HCT116 (cell line): ENCODE results near the gene ARHGEF12. TPM values are rescaled to one million over a fixed set of nuclear protein-coding genes. Genes with fewer than 3 reads are reported as not detected.

Experiments
- ATAC-seq: fragments of 200-7000 bp; cut with Tn5 transposase; 2 replicates; pipeline ENCODE4 v1.9.1; 2020; ENCODE audit warnings: mild to moderate bottlenecking, moderate library complexity
- BruUV-seq: library from RNA; stranded (reverse); fragments of 400-500 nt; replicated peaks from 2 replicates; lab custom pipeline; 2021; lab: Mats Ljungman, UMichigan
- CTCF ChIA-PET: fragments of 300-600 bp; sonication (Branson Sonifier 250); formaldehyde crosslinking; loops from one replicate; lab custom pipeline; 2021; ENCODE audit warnings: antibody characterized with exemption; lab: Charles Lee
- POLR2A ChIA-PET: fragments of 300-600, 350-600 bp; sonication (Branson Sonifier 250); formaldehyde crosslinking; loops from one replicate; lab custom pipeline; 2021; ENCODE audit warnings: antibody characterized with exemption; lab: Charles Lee
- RAD21 ChIA-PET, 2 experiments: fragments of 300-600 bp; sonication (Branson Sonifier 250); formaldehyde crosslinking; loops; one replicate each; lab custom pipeline; 2023; ENCODE audit warnings: low total read pairs in 2 of 2; ENCODE audit not compliant: uncharacterized antibody in 2 of 2, unreplicated experiment in 2 of 2, low non-redundant PET in 1 of 2; lab: Charles Lee
- DNase-seq: peaks from one replicate; pipeline ENCODE4 v3.0.0-alpha.2; 2010; ENCODE audit warnings: low read depth, low spot score
- H2AFZ ChIP-seq: fragments of 200-600 bp; shearing (Covaris generic), sonication (generic); 2 replicates; pipeline ENCODE4 v1.6.1; 2017; ENCODE audit warnings: low read depth, mixed run types, mixed read lengths, antibody characterized with exemption, low read length; ENCODE audit not compliant: poor library complexity, severe bottlenecking
- H3K27ac ChIP-seq: 2 replicates; pipeline ENCODE4 v1.5.1; 2012; ENCODE audit warnings: low read depth, low read length
- H3K27me3 ChIP-seq: fragments of 200-600 bp; sonication (generic); 2 replicates; pipeline ENCODE4 v1.6.1; 2016; ENCODE audit warnings: mixed run types, low read length, mixed read lengths; ENCODE audit not compliant: insufficient read depth
- H3K36me3 ChIP-seq, 2 experiments: fragments of 200-500 bp in 1 of 2; fragments of 200-600 bp in 1 of 2; sonication (Bioruptor generic) in 1 of 2; sonication (generic) in 1 of 2; 2 replicates each; pipeline versions ENCODE4 v1.5.1 to v1.6.1; 2014 to 2016; ENCODE audit warnings: low read length in 2 of 2, inconsistent platforms in 1 of 2, mixed read lengths in 1 of 2, mixed run types in 1 of 2; ENCODE audit not compliant: insufficient read depth in 2 of 2, control insufficient read depth in 1 of 2
- H3K4me1 ChIP-seq, 2 experiments: fragments of 200-600 bp in 1 of 2; sonication (generic) in 1 of 2; 2 replicates each; pipeline versions ENCODE4 v1.5.1 to v1.6.1; 2012 to 2017; ENCODE audit warnings: low read length in 2 of 2, inconsistent platforms in 1 of 2, mild to moderate bottlenecking in 1 of 2, mixed read lengths in 1 of 2, mixed run types in 1 of 2, moderate library complexity in 1 of 2; ENCODE audit not compliant: insufficient read depth in 2 of 2, control insufficient read depth in 1 of 2
- H3K4me2 ChIP-seq: fragments of 200-600 bp; sonication (generic); 2 replicates; pipeline ENCODE4 v1.6.1; 2017; ENCODE audit warnings: mixed run types, low read length, mixed read lengths
- H3K4me3 ChIP-seq, 2 experiments: fragments of 200-600 bp in 1 of 2; sonication (generic) in 1 of 2; replicated peaks in 1 of 2; 2 replicates each; pipeline ENCODE4 v1.5.1; 2011 to 2016; ENCODE audit warnings: low read length in 2 of 2, control low read depth in 1 of 2, low read depth in 1 of 2, mild to moderate bottlenecking in 1 of 2, mixed read lengths in 1 of 2, mixed run types in 1 of 2
- H3K79me2 ChIP-seq: fragments of 200-600 bp; sonication (generic); 2 replicates; pipeline ENCODE4 v1.6.1; 2017; ENCODE audit warnings: mild to moderate bottlenecking, mixed run types, low read length, moderate library complexity, mixed read lengths; ENCODE audit not compliant: insufficient read depth
- H3K9ac ChIP-seq: fragments of 200-600 bp; sonication (generic); 2 replicates; pipeline ENCODE4 v1.6.1; 2016; ENCODE audit warnings: low read length, mixed read lengths
- H3K9me2 ChIP-seq: fragments of 200-600 bp; sonication (generic), shearing (Covaris generic); 2 replicates; pipeline ENCODE4 v1.6.1; 2017; ENCODE audit warnings: mixed run types, mild to moderate bottlenecking, moderate library complexity; ENCODE audit not compliant: insufficient read depth
- H3K9me3 ChIP-seq, 2 experiments: fragments of 200-500 bp in 1 of 2; fragments of 200-600 bp in 1 of 2; sonication (Bioruptor generic) in 1 of 2; sonication (generic) in 1 of 2; 2 replicates each; pipeline ENCODE4 v1.6.1; 2014 to 2017; ENCODE audit warnings: low read length in 2 of 2, mixed read lengths in 2 of 2, inconsistent platforms in 1 of 2, low read depth in 1 of 2, mild to moderate bottlenecking in 1 of 2, mixed run types in 1 of 2, moderate library complexity in 1 of 2; ENCODE audit not compliant: control insufficient read depth in 1 of 2, insufficient read depth in 1 of 2
- H4K20me1 ChIP-seq: fragments of 200-600 bp; sonication (generic), shearing (Covaris generic); 2 replicates; pipeline ENCODE4 v1.6.1; 2017; ENCODE audit warnings: mixed run types, mild to moderate bottlenecking, moderate library complexity; ENCODE audit not compliant: insufficient read depth
- ATF3 ChIP-seq: IDR thresholded peaks from 2 replicates; pipeline ENCODE4 v1.6.1; 2012
- EGR1 ChIP-seq: IDR thresholded peaks from 2 replicates; pipeline ENCODE4 v1.6.1; 2012; ENCODE audit warnings: low read depth
- ELF1 ChIP-seq: IDR thresholded peaks from 2 replicates; pipeline ENCODE4 v1.6.1; 2012; ENCODE audit warnings: low read depth, borderline replicate concordance
- EZH2 ChIP-seq: fragments of 200-600 bp; sonication (generic); IDR thresholded peaks from 2 replicates; pipeline ENCODE4 v1.6.1; 2017; ENCODE audit warnings: antibody characterized with exemption, mixed run types
- EZH2phosphoT487 ChIP-seq: fragments of 200-600 bp; IDR thresholded peaks from 2 replicates; pipeline ENCODE4 v1.6.1; 2018; ENCODE audit warnings: antibody characterized with exemption, borderline replicate concordance
- POLR2AphosphoS5 ChIP-seq: IDR thresholded peaks from 2 replicates; pipeline ENCODE4 v1.6.1; 2011; ENCODE audit warnings: mild to moderate bottlenecking, low read depth, low read length, moderate library complexity
- RAD21 ChIP-seq: IDR thresholded peaks from 2 replicates; pipeline ENCODE4 v1.6.1; 2012; ENCODE audit warnings: low read depth, mild to moderate bottlenecking
- SP1 ChIP-seq: IDR thresholded peaks from 2 replicates; pipeline ENCODE4 v1.6.1; 2012; ENCODE audit warnings: low read depth
- intact Hi-C: fragments of 100-400 bp; cut with micrococcal nuclease; formaldehyde crosslinking; loops from 2 replicates; pipeline ENCODE4 v1.10.0; 2022
- total RNA-seq: library from RNA; stranded (reverse); gene quantifications from one replicate; pipeline ENCODE4 v1.2.1, GENCODE V29; 2021; ENCODE audit not compliant: unreplicated experiment
- TF ChIP-seq, protein P1 (sequence below): IDR thresholded peaks from 2 replicates; pipeline ENCODE4 v1.6.1; 2012; ENCODE audit warnings: low read depth

Gene ARHGEF12
- total RNA-seq, 1 experiment from 2014 or later = 81.4 TPM

GRCh38 chr11:120536797-120537169, 200.6 kb downstream of the ARHGEF12 start:
- TF ChIP-seq RAD21 = no peak
- no peak for TF ChIP-seq ELF1
- no TSS peak for BruUV-seq

GRCh38 chr11:120537996-120538395, 201.8 kb downstream of the ARHGEF12 start:
- Histone ChIP-seq H3K4me3 (no peak overlapping the region), H3K36me3 (no peaks in the 10 kb centered on the region), H3K9me3 (peaks cover 0 to 5% of the 10 kb centered on the region in 2 experiments; a peak in 1 of 4 replicates), H2AFZ (no peak overlapping the region), H3K79me2 (no peaks in the 10 kb centered on the region), H4K20me1 (no peaks in the 10 kb centered on the region), H3K27ac (no peak overlapping the region), H3K4me2 (no peak overlapping the region), H3K9ac (no peak overlapping the region), H3K27me3 (no peaks in the 10 kb centered on the region), H3K9me2 (no peaks in the 10 kb centered on the region), H3K4me1 (peaks cover 13 to 15% of the 10 kb centered on the region in 2 experiments)
- ATAC-seq (no peak), DNase-seq (no peak)
- RAD21 ChIA-PET = no interaction called here
- CTCF ChIA-PET = no interaction called here
- TF ChIP-seq ATF3 = no peak
- TF ChIP-seq EZH2phosphoT487 = no peak
- TF ChIP-seq SP1 = no peak
- no peak for TF ChIP-seq POLR2AphosphoS5
- TF ChIP-seq, protein P1, sequence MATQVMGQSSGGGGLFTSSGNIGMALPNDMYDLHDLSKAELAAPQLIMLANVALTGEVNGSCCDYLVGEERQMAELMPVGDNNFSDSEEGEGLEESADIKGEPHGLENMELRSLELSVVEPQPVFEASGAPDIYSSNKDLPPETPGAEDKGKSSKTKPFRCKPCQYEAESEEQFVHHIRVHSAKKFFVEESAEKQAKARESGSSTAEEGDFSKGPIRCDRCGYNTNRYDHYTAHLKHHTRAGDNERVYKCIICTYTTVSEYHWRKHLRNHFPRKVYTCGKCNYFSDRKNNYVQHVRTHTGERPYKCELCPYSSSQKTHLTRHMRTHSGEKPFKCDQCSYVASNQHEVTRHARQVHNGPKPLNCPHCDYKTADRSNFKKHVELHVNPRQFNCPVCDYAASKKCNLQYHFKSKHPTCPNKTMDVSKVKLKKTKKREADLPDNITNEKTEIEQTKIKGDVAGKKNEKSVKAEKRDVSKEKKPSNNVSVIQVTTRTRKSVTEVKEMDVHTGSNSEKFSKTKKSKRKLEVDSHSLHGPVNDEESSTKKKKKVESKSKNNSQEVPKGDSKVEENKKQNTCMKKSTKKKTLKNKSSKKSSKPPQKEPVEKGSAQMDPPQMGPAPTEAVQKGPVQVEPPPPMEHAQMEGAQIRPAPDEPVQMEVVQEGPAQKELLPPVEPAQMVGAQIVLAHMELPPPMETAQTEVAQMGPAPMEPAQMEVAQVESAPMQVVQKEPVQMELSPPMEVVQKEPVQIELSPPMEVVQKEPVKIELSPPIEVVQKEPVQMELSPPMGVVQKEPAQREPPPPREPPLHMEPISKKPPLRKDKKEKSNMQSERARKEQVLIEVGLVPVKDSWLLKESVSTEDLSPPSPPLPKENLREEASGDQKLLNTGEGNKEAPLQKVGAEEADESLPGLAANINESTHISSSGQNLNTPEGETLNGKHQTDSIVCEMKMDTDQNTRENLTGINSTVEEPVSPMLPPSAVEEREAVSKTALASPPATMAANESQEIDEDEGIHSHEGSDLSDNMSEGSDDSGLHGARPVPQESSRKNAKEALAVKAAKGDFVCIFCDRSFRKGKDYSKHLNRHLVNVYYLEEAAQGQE = no peak
- TF ChIP-seq RAD21 = no peak
- no peak for TF ChIP-seq EGR1
- TF ChIP-seq EZH2 = no peak
- intact Hi-C loops = no loop called here
- no TSS peak for BruUV-seq
- POLR2A ChIA-PET = no interaction called here

More at GRCh38 chr11:120536797-120537169, 200.6 kb downstream of the ARHGEF12 start:
- intact Hi-C loops = no loop called here
- ChIA-PET CTCF (no interaction called here), POLR2A (no interaction called here), RAD21 (no interaction called here)
- no peak for ATAC-seq
- Histone ChIP-seq H4K20me1 (no peaks in the 10 kb centered on the region), H3K36me3 (no peaks in the 10 kb centered on the region), H3K9ac (no peak overlapping the region), H3K4me3 (no peak overlapping the region), H3K27me3 (no peaks in the 10 kb centered on the region), H3K4me1 (peaks cover 13 to 15% of the 10 kb centered on the region in 2 experiments), H3K9me3 (no peaks in the 10 kb centered on the region), H3K9me2 (no peaks in the 10 kb centered on the region), H2AFZ (no peak overlapping the region), H3K79me2 (no peaks in the 10 kb centered on the region), H3K4me2 (no peak overlapping the region), H3K27ac (no peak overlapping the region)
- no peak for DNase-seq
